ENCODE data around the gene ZNF880.
"Not testable (repeated sequence)": the region's sequence is repeated elsewhere in the genome, so short reads cannot be mapped to it uniquely, and the experiment has no call there.

The ZNF880 gene

DNA sequence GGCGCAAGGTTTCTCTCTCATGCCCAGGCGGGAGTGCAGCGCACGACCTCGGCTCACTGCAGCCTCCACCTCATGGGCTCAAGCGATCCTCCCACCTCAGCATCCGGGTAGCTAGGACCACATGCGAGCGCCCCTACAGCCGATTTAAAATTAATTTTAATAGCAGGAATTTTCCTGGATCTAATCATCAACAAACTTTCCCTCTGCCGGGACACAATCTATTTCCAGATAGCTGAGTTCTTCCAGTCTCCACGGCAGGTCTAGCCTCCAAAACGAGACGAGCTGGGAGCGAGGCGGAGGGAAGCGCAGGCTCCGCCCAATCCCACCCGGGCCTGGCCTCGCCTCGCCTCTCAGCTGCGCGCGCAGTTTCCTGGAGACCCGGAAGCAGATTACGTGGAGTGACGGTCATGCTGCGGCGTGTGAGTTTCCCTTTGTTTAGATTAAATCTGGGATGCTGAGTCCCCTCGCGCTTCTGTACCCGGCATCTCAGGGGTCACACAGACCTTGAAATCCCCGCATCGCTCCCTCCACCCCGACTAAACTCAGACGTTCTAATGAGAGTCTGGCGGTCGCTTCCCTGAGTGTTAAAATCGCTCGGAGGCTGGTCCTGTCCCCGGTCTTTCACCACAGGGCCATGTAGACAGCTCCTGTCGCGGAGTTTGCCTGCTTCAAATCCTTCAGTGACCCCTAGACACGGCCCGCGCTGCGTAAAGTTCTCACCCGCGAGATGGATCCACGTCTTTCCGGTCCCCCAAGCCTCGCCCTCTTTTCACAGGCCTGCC lies at the start of gene ZNF880:
ZNF880 (plus strand) TSS at position 365 of the 782 bp plus-strand sequence; CDS start at position 408, 43 bp downstream.
- DNase-seq, result no peak

DNA sequence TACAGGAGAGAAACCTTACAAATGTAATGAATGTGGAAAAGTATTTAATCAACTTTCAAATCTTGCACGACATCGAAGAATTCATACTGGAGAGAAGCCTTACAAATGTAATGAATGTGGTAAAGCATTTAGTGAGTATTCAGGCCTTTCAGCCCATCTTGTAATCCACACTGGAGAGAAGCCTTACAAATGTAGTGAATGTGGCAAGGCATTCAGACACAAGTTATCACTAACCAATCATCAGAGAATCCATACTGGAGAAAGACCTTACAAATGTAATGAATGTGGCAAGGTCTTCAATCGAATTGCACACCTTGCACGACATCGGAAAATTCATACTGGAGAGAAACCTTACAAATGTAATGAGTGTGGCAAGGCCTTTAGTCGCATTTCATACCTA lies 47.3 kb upstream of the ZNF880 start:
- no peak for DNase-seq

DNA sequence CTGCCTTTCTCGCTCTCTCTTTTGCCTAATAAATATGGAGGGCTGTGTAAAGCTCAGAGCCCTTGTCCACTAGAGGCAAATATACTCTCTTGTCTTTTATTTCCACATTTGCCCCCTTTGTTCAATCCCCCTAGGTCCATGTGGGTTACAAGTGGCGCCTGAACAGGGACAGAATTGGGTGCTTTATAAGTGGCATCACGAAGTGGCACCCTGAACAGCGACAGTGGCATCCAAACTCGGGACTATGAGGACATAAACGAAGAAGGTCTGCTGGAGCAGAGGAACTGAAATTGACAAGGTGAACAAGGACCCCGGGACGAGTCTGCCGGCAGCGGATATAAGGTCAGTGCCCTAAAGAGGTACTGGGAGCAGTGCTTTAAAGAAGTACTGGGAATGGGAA lies 38.0 kb upstream of the ZNF880 start:
- DNase-seq, result no peak

DNA sequence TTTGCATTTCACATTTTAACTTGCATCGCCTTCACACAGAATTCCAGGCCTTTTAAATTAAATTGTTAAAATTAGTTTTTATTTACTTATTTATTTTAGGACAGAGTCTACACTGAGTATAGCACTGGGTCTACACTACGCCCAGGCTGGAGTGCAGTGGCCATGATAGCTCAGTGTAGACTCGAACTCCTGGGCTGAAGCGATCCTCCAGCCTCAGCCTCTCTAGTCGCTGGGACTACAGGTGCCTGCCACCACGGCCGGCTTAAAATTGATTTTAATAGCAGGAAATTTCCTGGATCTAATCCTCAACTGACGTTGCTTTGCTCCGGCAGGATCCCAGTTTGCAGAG lies 34.0 kb upstream of the ZNF880 start:
- DNase-seq, result no peak

DNA sequence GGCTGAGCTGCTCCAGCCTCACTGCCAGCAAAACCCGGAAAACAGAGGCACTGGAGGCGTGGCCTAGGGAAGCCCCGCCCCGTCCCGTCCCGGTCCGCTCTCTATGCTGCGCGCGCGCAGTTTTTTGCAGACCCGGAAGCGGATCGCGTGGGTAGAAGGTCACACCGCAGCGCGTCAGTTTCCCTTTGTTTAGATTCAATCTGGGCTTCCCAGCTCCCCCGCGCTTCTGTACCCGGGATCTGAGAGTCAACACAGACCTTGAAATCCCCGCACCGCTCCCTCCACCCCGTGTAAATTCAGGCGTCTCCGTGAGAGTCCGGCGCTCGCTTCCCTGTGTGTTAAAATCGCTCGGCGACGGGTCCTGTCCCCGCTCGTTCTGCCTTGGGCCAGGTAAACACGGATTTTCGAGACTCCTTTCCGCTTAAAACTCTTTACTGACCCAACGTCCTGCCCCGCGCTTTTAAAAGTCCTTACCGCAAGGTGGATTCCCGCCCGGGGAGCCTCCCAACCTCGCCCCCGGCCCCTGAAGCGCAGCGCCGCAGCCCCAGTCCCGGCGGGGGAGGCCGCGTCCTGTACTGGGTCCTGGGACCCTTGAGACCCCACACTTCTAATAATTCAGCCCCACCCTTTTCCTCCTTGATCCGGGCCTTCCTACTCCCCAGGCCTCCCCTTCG lies 33.5 kb upstream of the ZNF880 start, which contains the start of gene ZNF610:
ZNF610 (plus strand) TSS at position 127 of the 674 bp plus-strand sequence. CDS start 12,930 bp downstream, outside the sequence.
- peak; percentile 2 for DNase-seq

DNA sequence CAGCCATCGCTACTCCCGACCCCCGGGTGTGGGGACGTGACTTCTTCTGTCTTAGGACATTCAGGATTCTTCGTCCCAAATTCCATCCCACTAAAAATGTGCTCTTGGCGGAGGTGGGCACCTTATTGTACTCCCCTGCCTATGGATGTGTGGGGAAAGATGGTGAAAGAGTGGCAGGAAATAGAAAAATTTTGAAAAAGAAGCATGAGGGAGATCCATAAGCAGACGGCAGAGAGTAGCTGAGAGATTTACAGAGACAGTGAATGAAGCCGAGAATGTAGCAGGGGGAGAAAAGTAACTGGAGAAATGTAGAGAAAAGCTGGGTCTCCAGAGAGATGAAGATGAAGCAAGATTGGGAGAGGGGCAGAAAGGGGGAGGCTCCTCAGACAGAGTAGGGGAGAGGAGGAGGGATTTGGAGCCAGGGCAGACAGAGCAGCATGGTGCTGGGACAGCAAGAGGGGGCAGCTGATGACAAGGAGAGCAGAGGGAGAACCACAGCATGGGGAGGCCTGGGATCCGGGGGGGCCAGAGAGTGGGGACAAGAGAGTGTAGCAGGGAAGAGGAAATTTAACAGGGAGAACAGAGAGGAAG lies 32.8 kb upstream of the ZNF880 start:
- no peak for DNase-seq

DNA sequence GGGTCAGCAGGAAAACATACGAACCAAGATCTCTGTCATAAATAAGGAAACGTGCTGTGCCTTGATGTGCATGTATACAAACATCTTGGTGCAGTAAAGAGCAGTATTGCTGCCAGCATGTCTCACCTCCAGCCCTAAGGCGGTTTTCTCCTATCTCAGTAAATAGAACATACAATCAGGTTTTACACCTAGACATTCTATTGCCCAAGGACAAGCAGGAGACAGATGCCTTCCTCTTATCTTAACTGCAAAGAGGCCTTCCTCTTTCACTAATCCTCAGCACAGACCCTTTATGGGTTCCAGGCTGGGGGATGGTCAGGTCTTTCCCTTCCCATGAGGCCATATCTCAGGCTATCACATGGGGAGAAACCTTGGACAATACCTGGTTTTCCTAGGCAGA lies 30.7 kb upstream of the ZNF880 start:
- DNase-seq, result not testable (repeated sequence)

DNA sequence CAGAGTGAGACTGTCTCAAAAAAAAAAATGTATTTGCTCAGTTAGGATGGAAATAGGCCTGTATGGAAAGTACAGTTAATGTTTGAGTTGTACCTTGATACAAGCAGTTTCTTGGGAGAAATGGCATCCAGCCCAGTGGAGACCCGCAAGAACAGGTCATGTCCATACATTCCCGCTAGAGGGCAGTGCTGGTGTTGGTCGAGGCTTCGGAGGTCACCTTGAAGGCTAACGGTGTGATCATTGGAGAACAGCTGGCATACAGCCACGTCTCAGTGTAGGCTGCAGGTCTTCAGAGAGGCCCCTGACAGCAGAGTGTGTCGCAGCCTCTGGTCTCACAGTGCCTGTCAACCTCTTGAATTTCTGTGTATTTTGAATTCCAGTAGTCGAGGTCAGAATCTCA lies 26.2 kb upstream of the ZNF880 start:
- no peak for DNase-seq

DNA sequence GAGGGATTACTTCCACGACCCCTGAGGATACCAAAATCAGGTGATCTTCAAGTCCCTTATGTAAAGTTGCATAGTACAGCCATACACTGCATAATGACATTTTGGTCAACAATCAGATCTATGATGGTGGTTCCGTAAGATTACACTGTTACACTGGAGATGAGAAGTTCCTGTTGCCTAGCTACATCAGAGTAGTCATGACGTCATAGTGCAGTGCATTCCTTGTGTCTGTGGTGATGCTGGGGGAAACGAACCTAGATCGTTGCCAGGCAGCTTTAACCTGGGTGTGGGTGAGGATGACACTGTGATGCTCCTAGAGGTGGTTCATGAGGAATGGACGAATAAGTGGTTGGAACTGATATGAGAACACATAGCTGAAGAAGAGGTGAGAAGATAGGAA lies 24.6 kb upstream of the ZNF880 start:
- DNase-seq, result no peak

DNA sequence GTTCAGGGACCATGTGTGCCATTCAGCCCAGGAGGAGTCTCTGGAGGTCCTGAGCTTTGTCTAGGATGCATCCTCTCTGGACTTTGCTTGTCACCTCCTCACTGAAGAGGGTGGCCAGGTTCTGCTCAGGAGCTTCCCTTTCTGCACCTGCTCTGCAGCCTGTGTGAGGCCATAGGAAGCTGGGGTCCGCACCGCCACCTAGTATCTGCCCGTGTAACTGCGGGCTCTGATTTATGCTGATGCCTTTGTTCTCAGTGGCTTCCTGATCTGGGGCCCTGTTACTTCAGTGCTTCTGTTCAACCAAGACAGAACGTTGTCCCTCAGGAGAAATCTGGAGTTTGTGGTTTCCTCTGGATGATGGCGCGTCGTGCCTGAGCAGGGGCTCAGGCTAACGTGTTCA lies 18.2 kb upstream of the ZNF880 start:
- no peak for DNase-seq

DNA sequence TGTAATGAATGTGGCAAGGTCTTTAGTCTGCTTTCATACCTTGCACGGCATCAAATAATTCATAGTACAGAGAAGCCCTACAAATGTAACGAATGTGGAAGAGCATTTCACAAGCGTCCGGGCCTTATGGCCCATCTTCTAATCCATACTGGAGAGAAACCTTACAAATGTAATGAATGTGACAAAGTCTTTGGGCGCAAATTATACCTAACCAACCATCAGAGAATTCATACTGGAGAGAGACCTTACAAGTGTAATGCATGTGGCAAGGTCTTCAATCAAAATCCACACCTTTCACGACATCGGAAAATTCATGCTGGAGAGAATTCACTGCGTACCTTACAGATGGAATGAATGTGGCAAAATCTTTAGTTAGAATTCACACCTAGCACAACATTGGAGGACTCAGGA lies 3.3 kb upstream of the ZNF880 start:
- DNase-seq, result no peak

DNA sequence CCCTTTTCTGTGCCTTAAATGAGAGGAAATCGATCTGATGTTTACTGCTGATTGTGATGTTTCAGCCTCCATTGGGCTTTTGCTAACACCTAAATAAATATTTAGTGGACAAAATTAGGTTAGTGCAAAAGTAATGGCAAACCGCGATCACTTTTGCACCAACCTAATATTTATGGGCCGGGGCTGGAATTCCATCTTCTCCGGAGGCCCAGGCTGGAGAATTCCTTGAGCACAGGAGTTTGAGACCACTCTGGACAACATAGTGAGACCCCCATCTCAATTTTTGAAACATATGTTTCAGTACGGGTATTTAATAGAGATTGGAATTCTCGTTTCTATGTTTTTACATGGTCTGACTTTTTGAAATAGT lies 603 bp downstream of the ZNF880 start:
- no peak for DNase-seq

DNA sequence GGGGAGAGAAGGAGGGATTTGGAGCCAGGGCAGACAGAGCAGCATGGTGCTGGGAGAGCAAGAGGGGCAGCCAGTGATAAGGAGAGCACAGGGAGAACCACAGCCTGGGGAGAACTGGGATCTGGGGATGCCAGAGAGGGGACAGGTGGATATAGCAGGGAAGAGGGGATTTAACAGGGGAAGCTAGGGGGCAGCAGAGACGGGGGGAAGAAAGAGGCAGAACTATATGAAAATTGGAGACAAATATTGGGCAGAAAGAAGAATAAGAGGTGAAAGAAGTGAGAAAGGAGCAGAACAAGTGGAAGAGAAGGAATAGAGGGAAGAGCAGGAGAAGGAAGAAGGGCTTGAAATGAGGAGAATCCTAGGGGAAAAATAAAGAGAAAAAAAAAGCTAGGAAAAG lies 21.4 kb downstream of the ZNF880 start:
- DNase-seq, result no peak

DNA sequence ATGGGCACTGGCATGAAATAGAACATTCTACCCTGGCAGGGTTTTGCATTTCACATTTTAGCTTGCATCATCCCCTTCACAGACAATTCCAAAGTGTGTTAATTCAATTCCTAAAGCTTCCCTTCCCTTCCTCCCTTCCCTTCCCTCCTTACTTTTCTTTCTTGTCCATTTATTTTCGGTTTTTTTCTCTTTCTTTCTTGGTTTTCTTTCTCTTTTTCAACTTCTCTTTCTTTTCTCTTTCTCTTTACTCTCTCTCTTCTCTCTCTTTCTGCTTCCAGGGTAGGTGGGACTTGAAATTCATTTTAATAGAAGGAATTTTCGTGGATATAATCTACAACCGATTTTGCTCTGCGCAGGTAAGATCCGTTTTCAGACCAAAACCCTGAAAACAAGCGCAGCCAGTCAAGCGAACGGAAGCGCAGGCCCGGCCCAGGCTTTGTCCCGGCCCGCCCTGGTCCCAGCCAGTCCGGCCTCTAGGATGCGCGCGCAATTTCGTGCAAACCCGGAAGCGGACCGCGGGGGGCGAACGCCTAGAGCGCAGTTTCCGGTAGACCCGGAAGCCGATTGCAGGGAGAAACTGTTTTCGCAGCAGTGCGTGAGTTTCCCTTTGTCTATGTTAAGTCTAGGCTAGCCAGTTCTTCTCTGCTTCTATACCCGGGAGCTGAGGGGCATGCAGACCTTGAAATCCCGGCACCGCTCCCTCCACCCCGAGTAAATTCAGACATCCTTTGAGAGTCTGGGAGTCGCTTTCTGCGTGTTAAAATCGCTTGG lies 27.8 kb downstream of the ZNF880 start, which contains the start of gene ZNF528:
ZNF528 (plus strand) TSS at position 540 of the 771 bp plus-strand sequence. CDS start 4,165 bp downstream, outside the sequence.
- no peak for DNase-seq

DNA sequence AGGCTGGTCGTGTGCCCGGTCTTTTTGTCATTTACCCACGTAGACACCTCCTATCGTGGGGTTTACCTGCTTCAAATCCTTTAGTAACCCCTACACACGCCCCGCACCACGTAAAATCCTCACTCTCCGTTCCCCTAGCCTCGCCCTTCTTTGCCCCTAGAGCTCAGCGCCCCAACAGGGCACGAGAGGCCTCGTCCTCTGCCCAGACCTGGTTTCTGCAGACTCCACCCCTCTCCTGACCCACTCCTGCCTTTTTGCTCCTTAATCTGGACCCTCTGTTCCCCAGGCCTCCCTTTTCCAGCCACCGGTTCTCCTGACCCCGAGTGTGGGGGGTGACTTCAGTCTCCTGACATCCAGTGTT lies 28.3 kb downstream of the ZNF880 start:
- no peak for DNase-seq

DNA sequence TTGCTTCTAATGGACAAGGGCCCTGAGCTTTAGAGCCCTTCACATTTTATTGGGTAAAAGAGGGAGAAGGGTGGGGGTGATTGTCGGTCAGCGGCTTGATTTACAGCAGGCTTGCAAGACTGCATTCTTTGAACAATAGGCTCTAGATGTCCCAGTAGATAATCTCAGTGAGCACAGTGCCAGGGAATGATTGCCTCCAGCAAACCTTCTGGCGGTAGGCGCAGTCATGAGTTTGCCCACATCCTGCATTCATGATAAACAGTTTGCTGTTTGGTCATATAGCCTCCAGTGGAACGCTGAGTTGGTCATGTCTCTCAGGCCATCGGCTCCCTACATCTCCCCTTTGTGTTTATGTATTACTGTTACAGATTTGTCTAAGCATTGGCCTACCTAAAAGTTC lies 40.6 kb downstream of the ZNF880 start:
- DNase-seq, result no peak

DNA sequence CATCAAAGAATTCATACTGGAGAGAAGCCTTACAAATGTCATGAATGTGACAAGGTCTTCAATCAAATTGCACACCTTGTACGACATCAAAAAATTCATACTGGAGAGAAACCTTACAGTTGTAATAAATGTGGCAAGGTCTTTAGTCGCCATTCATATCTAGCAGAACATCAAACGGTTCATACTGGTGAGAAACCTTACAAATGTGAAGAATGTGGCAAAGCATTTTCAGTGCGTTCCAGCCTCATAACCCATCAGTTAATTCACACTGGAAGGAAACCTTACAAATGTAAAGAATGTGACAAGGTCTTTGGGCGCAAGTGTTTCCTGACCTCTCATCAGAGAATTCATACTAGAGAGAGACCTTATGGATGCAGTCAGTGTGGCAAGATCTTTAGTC lies 46.0 kb downstream of the ZNF880 start:
- DNase-seq, result no peak

DNA sequence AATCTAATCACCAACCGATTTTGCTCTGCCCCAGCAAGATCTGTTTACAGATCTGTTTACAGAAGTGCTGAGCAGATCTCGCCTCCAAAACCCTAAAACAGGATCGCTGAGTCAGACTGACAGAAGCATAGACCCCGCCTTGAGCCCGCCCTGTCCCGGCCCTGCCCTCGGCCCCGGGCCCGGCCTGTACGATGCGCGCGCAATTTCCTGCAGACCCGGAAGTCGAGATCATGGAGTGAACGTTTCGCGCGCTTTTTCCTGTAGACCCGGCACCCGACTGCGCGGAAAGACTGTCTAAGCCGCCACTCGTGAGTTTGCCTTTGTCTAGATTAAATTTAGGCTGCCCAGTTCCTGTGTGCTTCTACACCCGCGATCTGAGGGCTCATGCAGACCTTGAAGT lies 59.2 kb downstream of the ZNF880 start, which contains the start of gene ZNF534:
ZNF534 (plus strand) TSS at position 212 of the 400 bp plus-strand sequence. CDS start 2,327 bp downstream, outside the sequence.
- no peak for DNase-seq

All from NK-92 treated with Interleukin-12 subunit alpha and Interleukin-12 subunit beta, amount 100 ng/mL, for 24 hours (cell line).